NCI-H748 treated with DMSO at 0.1 percent for 48 hours (cell line): ENCODE data around the gene SMARCAD1.

Experiments
- DNase-seq: peaks from one replicate; lab custom pipeline; 2025; lab: John Stamatoyannopoulos, UW

The SMARCAD1 gene

GRCh38 chr4:94207469-94208224 lies at the start of gene SMARCAD1:
SMARCAD1 (plus strand) TSS chr4:94207865; CDS start chr4:94208395, 530 bp downstream.
- peak; percentile 84 for DNase-seq

- no peak for DNase-seq
Observed at GRCh38 chr4:94158883-94159282, 48.8 kb upstream of the SMARCAD1 start.

GRCh38 chr4:94159790-94160189 lies 47.9 kb upstream of the SMARCAD1 start:
- DNase-seq, result no peak

- DNase-seq, result no peak
Observed at GRCh38 chr4:94160774-94161173, 46.9 kb upstream of the SMARCAD1 start.

GRCh38 chr4:94165256-94165655 lies 42.4 kb upstream of the SMARCAD1 start:
- no peak for DNase-seq

GRCh38 chr4:94168321-94168720 lies 39.3 kb upstream of the SMARCAD1 start:
- no peak for DNase-seq

GRCh38 chr4:94169803-94170372 lies 37.8 kb upstream of the SMARCAD1 start:
- DNase-seq, result no peak

- no peak for DNase-seq
Observed at GRCh38 chr4:94171616-94172015, 36.0 kb upstream of the SMARCAD1 start.

- DNase-seq, result no peak
Observed at GRCh38 chr4:94175553-94176261, 32.0 kb upstream of the SMARCAD1 start.

- no peak for DNase-seq
Observed at GRCh38 chr4:94177822-94178221, 29.8 kb upstream of the SMARCAD1 start.

- DNase-seq, result no peak
Observed at GRCh38 chr4:94181815-94182214, 25.9 kb upstream of the SMARCAD1 start.

- DNase-seq, result no peak
Observed at GRCh38 chr4:94202769-94203168, 4.9 kb upstream of the SMARCAD1 start.

- no peak for DNase-seq
Observed at GRCh38 chr4:94208266-94208665, 601 bp downstream of the SMARCAD1 start.

- no peak for DNase-seq
Observed at GRCh38 chr4:94208918-94209317, 1.3 kb downstream of the SMARCAD1 start.

GRCh38 chr4:94211861-94212260 lies 4.2 kb downstream of the SMARCAD1 start:
- no peak for DNase-seq

- no peak for DNase-seq
Observed at GRCh38 chr4:94214703-94215319, 7.1 kb downstream of the SMARCAD1 start.

GRCh38 chr4:94216394-94216793 lies 8.7 kb downstream of the SMARCAD1 start:
- DNase-seq, result no peak

- DNase-seq, result no peak
Observed at GRCh38 chr4:94219402-94219801, 11.7 kb downstream of the SMARCAD1 start.

GRCh38 chr4:94221916-94222315 lies 14.3 kb downstream of the SMARCAD1 start:
- DNase-seq, result no peak

GRCh38 chr4:94225449-94225848 lies 17.8 kb downstream of the SMARCAD1 start:
- no peak for DNase-seq

- DNase-seq, result no peak
Observed at GRCh38 chr4:94226763-94227162, 19.1 kb downstream of the SMARCAD1 start.

- DNase-seq, result no peak
Observed at GRCh38 chr4:94228493-94229216, 21.0 kb downstream of the SMARCAD1 start.
